Endothelial cell of umbilical vein (primary cell): ENCODE measurements around the gene VIPR2.
"Not testable (repeated sequence)": the region's sequence is repeated elsewhere in the genome, so short reads cannot be mapped to it uniquely, and the experiment has no call there.

Experiments
- EZH2 ChIP-seq: IDR thresholded peaks from 2 replicates; pipeline ENCODE4 v1.6.1; 2012; ENCODE audit warnings: borderline replicate concordance, low read depth, mild to moderate bottlenecking, moderate library complexity, low read length, inconsistent platforms; ENCODE audit not compliant: severe bottlenecking
- MYC ChIP-seq: IDR thresholded peaks from one replicate; pipeline ENCODE4 v1.6.1; 2011; ENCODE audit warnings: mild to moderate bottlenecking, low read depth, low read length
- POLR2A ChIP-seq: IDR thresholded peaks from 2 replicates; pipeline ENCODE4 v1.6.1; 2012; ENCODE audit warnings: low read depth, mild to moderate bottlenecking, control low read depth, low read length
- POLR2AphosphoS5 ChIP-seq: IDR thresholded peaks from 2 replicates; pipeline ENCODE4 v1.6.1; 2012; ENCODE audit warnings: low read depth, mild to moderate bottlenecking, control low read depth, low read length, moderate library complexity; ENCODE audit not compliant: insufficient read depth
- TF ChIP-seq, protein P1 (sequence below), 2 donors: IDR thresholded peaks; 1 replicate in 1 of 2; 2 replicates in 1 of 2; pipeline ENCODE4 v1.5.1; 2011; ENCODE audit warnings: low read length in 2 of 2, mild to moderate bottlenecking in 2 of 2, moderate library complexity in 2 of 2, control low read depth in 1 of 2, inconsistent platforms in 1 of 2, low read depth in 1 of 2; ENCODE audit not compliant: insufficient read depth in 1 of 2; ENCODE audit errors: extremely low read depth in 1 of 2
- TF ChIP-seq, protein P2 (sequence below): IDR thresholded peaks from 2 replicates; pipeline ENCODE4 v1.6.1; 2011; ENCODE audit not compliant: insufficient read depth, insufficient read length

DNA sequence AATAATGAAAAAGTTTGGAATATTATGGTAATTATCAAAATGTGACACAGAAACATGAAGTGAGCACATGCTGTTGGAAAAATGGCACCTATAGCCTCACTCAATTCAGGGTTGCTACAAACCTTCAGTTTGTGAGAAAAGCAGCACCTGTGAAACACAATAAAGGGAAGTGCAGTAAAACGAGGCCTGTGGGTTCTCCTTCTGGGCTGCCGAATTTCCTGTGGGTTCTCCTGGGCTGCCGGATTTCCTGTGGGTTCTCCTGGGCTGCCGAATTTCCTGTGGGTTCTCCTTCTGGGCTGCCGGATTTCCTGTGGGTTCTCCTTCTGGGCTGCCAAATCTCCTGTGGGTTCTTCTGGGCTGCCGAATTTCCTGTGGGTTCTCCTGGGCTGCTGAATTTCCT, 30.4 kb upstream of the VIPR2 start:
- TF ChIP-seq POLR2A, POLR2AphosphoS5, MYC, EZH2: not testable (repeated sequence)
- TF ChIP-seq, protein P1, sequence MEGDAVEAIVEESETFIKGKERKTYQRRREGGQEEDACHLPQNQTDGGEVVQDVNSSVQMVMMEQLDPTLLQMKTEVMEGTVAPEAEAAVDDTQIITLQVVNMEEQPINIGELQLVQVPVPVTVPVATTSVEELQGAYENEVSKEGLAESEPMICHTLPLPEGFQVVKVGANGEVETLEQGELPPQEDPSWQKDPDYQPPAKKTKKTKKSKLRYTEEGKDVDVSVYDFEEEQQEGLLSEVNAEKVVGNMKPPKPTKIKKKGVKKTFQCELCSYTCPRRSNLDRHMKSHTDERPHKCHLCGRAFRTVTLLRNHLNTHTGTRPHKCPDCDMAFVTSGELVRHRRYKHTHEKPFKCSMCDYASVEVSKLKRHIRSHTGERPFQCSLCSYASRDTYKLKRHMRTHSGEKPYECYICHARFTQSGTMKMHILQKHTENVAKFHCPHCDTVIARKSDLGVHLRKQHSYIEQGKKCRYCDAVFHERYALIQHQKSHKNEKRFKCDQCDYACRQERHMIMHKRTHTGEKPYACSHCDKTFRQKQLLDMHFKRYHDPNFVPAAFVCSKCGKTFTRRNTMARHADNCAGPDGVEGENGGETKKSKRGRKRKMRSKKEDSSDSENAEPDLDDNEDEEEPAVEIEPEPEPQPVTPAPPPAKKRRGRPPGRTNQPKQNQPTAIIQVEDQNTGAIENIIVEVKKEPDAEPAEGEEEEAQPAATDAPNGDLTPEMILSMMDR (IDR thresholded peaks at IDR 0.05; ENCODE audit: extremely low read depth in 1 of 2, insufficient read depth in 1 of 2, low read depth in 1 of 2, low read length in 2 of 2), result not testable (repeated sequence)
- TF ChIP-seq, protein P2, sequence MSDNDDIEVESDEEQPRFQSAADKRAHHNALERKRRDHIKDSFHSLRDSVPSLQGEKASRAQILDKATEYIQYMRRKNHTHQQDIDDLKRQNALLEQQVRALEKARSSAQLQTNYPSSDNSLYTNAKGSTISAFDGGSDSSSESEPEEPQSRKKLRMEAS, result not testable (repeated sequence)
